ENCODE data around the gene SCYGR1.

GRCh38 chr2:227383686-227384085 is 4.1 kb downstream of the SCYGR1 start:
- no peak for TF ChIP-seq TAF1 (IDR thresholded peaks at IDR 0.05; ENCODE audit: borderline replicate concordance, insufficient read depth, low read length)
- no peak for TF ChIP-seq FOXP2 (optimal IDR thresholded peaks at IDR 0.05; ENCODE audit: borderline replicate concordance, extremely low read depth, extremely low read length, insufficient read depth)
- no peak for TF ChIP-seq POLR2AphosphoS5 (IDR thresholded peaks at IDR 0.05; ENCODE audit: low read depth, low read length)
- TF ChIP-seq REST (IDR thresholded peaks at IDR 0.05; ENCODE audit: insufficient read depth in 1 of 2, low read depth in 2 of 2, low read length in 2 of 2), result no peak
